Fibroblast of gingiva (primary cell): ENCODE results near the gene MARVELD1.
A peak's percentile ranks its signal among the peaks of the same experiment; 100 is the strongest.

Experiments
- DNase-seq: peaks from one replicate; pipeline ENCODE4 v3.0.0-alpha.2; 2011; ENCODE audit warnings: low read depth

Gene MARVELD1

GRCh38 chr10:97721871-97722780, 8.6 kb downstream of the MARVELD1 start:
- no peak for DNase-seq

- no peak for DNase-seq
Observed at GRCh38 chr10:97723001-97723400, 9.5 kb downstream of the MARVELD1 start.

- DNase-seq = peak; percentile 53
Observed at GRCh38 chr10:97724341-97724941, 10.9 kb downstream of the MARVELD1 start.

GRCh38 chr10:97726636-97727178, 13.2 kb downstream of the MARVELD1 start:
- DNase-seq = peak; percentile 54

GRCh38 chr10:97729014-97729413, 15.5 kb downstream of the MARVELD1 start:
- DNase-seq = no peak

GRCh38 chr10:97731346-97732051, 18.0 kb downstream of the MARVELD1 start:
- peak; percentile 67 for DNase-seq

GRCh38 chr10:97732052-97732359, 18.5 kb downstream of the MARVELD1 start:
- no peak for DNase-seq

GRCh38 chr10:97733256-97733655, 19.7 kb downstream of the MARVELD1 start:
- no peak for DNase-seq

GRCh38 chr10:97734021-97734420, 20.5 kb downstream of the MARVELD1 start:
- DNase-seq = no peak

GRCh38 chr10:97736403-97736901, 22.9 kb downstream of the MARVELD1 start:
- DNase-seq = no peak

GRCh38 chr10:97736902-97737769, 23.6 kb downstream of the MARVELD1 start, which contains the start of gene ZFYVE27:
Gene ZFYVE27 (plus strand): TSS chr10:97737128. CDS start chr10:97738478, 1,350 bp downstream.
- DNase-seq = peak; percentile 91

GRCh38 chr10:97737770-97738265, 24.3 kb downstream of the MARVELD1 start:
- DNase-seq = no peak

GRCh38 chr10:97738616-97739015, 25.1 kb downstream of the MARVELD1 start:
- DNase-seq = no peak

- no peak for DNase-seq
Observed at GRCh38 chr10:97740613-97741012, 27.1 kb downstream of the MARVELD1 start.

- DNase-seq = no peak
Observed at GRCh38 chr10:97743169-97743943, 29.8 kb downstream of the MARVELD1 start.

- no peak for DNase-seq
Observed at GRCh38 chr10:97744405-97745035, 31.0 kb downstream of the MARVELD1 start.

- no peak for DNase-seq
Observed at GRCh38 chr10:97747573-97747972, 34.0 kb downstream of the MARVELD1 start.

- no peak for DNase-seq
Observed at GRCh38 chr10:97748116-97748515, 34.6 kb downstream of the MARVELD1 start.

- DNase-seq = no peak
Observed at GRCh38 chr10:97752956-97753355, 39.4 kb downstream of the MARVELD1 start.

- no peak for DNase-seq
Observed at GRCh38 chr10:97754726-97755125, 41.2 kb downstream of the MARVELD1 start.
